ENCODE measurements around the gene PRKN.
"Not testable (repeated sequence)": the region's sequence is repeated elsewhere in the genome, so short reads cannot be mapped to it uniquely, and the experiment has no call there.

PRKN gene

GRCh38 chr6:161926324-161926723 is 801.2 kb downstream of the PRKN start:
- DNase-seq, result no peak

- no peak for DNase-seq
These were observed 803.0 kb downstream of the PRKN start for GRCh38 chr6:161924516-161925116.

- DNase-seq, result no peak
These were observed 804.9 kb downstream of the PRKN start for GRCh38 chr6:161922631-161923119.

- no peak for DNase-seq
These were observed 805.8 kb downstream of the PRKN start for GRCh38 chr6:161921602-161922395.

- DNase-seq, result no peak
These were observed 807.9 kb downstream of the PRKN start for GRCh38 chr6:161919691-161920090.

- no peak for DNase-seq
These were observed 808.8 kb downstream of the PRKN start for GRCh38 chr6:161918628-161919205.

- DNase-seq, result no peak
These were observed 809.4 kb downstream of the PRKN start for GRCh38 chr6:161918109-161918531.

GRCh38 chr6:161917645-161918044 is 809.9 kb downstream of the PRKN start:
- no peak for DNase-seq

GRCh38 chr6:161915456-161915964 is 812.1 kb downstream of the PRKN start:
- DNase-seq, result no peak

- DNase-seq, result no peak
These were observed 818.7 kb downstream of the PRKN start for GRCh38 chr6:161908872-161909271.

GRCh38 chr6:161906571-161906970 is 821.0 kb downstream of the PRKN start:
- DNase-seq, result no peak

- no peak for DNase-seq
These were observed 823.9 kb downstream of the PRKN start for GRCh38 chr6:161903584-161904212.

- no peak for DNase-seq
These were observed 825.7 kb downstream of the PRKN start for GRCh38 chr6:161901740-161902426.

- no peak for DNase-seq
These were observed 833.1 kb downstream of the PRKN start for GRCh38 chr6:161894436-161894835.

- no peak for DNase-seq
These were observed 836.0 kb downstream of the PRKN start for GRCh38 chr6:161891542-161891941.

GRCh38 chr6:161890832-161891297 is 836.7 kb downstream of the PRKN start:
- no peak for DNase-seq

GRCh38 chr6:161890133-161890831 is 837.3 kb downstream of the PRKN start:
- DNase-seq, result no peak

GRCh38 chr6:161889324-161889723 is 838.2 kb downstream of the PRKN start:
- DNase-seq, result no peak

- not testable (repeated sequence) for DNase-seq
These were observed 841.0 kb downstream of the PRKN start for GRCh38 chr6:161886545-161886944.

- no peak for DNase-seq
These were observed 842.8 kb downstream of the PRKN start for GRCh38 chr6:161884782-161885181.

- DNase-seq, result no peak
These were observed 845.3 kb downstream of the PRKN start for GRCh38 chr6:161882196-161882765.

Measured in right forelimb (tissue), 1 donor.